Rectal smooth muscle tissue (tissue), 1 donor: ENCODE results near the gene HS6ST3.

Experiments used
- H3K27ac ChIP-seq: one replicate; pipeline ENCODE4 v1.7.0; 2013; ENCODE audit warnings: low read depth, low read length, inconsistent platforms
- H3K27me3 ChIP-seq: one replicate; pipeline ENCODE4 v1.7.0; 2013; ENCODE audit warnings: low read length; ENCODE audit not compliant: control insufficient read depth, insufficient read depth
- H3K36me3 ChIP-seq: one replicate; pipeline ENCODE4 v1.7.0; 2013; ENCODE audit warnings: low read length; ENCODE audit not compliant: control insufficient read depth, insufficient read depth
- H3K4me1 ChIP-seq: one replicate; pipeline ENCODE4 v1.7.0; 2013; ENCODE audit warnings: low read length; ENCODE audit not compliant: control insufficient read depth, insufficient read depth
- H3K4me3 ChIP-seq: one replicate; pipeline ENCODE4 v1.7.0; 2013; ENCODE audit warnings: low read length
- H3K9ac ChIP-seq: one replicate; pipeline ENCODE4 v1.7.0; 2013; ENCODE audit warnings: low read length

Gene HS6ST3

GRCh38 chr13:96809366-96810096 is 719.6 kb downstream of the HS6ST3 start:
- Histone ChIP-seq H3K9ac (no peak overlapping the region), H3K27me3 (no peaks in the 10 kb centered on the region), H3K27ac (no peak overlapping the region), H3K4me1 (no peaks in the 10 kb centered on the region), H3K4me3 (no peak overlapping the region), H3K36me3 (no peaks in the 10 kb centered on the region)

DNA sequence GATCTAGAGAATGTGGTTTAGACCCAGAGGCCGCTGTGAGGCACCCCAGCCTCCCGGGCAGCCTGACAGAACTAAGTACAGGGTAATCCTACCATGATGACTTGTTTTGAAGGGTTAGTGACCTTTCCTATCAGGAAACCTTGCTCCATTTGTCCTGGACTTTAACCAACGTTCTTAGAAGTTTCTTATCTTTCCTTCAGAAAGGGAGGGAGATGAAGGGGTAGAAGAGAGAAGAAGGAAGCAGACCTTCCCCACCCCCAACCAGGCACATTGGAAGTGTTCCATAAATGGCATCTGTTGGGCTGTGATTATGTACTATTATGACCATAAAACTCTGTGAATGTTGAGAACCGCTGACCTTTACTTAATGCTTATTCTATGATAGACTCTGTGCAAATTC is 720.2 kb downstream of the HS6ST3 start:
- Histone ChIP-seq H3K27me3 (no peaks in the 10 kb centered on the region), H3K36me3 (no peaks in the 10 kb centered on the region), H3K9ac (no peak overlapping the region), H3K27ac (no peak overlapping the region), H3K4me1 (no peaks in the 10 kb centered on the region), H3K4me3 (no peak overlapping the region)

DNA sequence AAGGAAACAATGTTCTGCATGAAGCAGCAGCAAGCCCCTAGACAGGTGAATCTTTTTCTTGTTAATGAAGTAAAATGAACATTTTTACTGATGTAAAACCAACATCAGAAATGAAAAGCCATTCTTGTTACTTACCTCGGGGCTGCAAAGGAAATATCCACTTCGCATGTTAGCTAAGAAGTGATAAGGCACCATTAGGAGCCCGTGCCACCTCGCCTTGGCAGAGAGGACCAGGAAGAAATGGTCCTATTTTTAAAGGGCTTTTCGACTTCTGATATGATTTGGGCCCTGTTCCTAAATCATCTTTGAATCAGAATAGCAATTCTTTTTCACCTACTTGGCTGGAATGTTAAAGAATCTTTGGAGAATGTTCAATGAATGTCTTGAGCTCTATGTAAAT is 721.1 kb downstream of the HS6ST3 start:
- no peak overlapping the region for H3K4me3 ChIP-seq
- no peaks in the 10 kb centered on the region for H3K4me1 ChIP-seq
- H3K27ac ChIP-seq = no peak overlapping the region
- no peaks in the 10 kb centered on the region for H3K36me3 ChIP-seq
- H3K9ac ChIP-seq = no peak overlapping the region
- no peaks in the 10 kb centered on the region for H3K27me3 ChIP-seq

DNA sequence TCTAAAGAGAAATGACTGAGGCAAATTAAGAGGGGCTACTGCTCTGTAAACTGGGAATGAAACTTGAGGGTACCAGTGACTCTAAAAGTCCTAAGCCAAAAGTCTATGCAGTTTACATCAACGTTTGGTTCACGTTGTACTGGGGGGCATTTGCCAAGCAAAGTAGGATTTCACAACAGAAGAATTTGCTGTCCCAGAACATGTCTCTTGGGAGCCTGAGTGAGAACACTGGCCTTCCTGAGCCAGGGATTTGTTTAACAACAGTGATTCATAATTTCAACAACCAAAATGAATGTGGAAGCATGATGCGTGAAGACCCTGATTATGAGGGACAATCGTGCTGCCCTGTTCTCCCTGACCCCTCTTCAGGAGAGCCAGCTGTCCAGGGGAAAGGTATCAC is 726.4 kb downstream of the HS6ST3 start:
- H3K36me3 ChIP-seq = no peaks in the 10 kb centered on the region
- no peak overlapping the region for H3K9ac ChIP-seq
- H3K4me1 ChIP-seq = no peaks in the 10 kb centered on the region
- H3K27ac ChIP-seq = no peak overlapping the region
- no peak overlapping the region for H3K4me3 ChIP-seq
- no peaks in the 10 kb centered on the region for H3K27me3 ChIP-seq

GRCh38 chr13:96816874-96817273 is 727.0 kb downstream of the HS6ST3 start:
- Histone ChIP-seq H3K27me3 (no peaks in the 10 kb centered on the region), H3K4me3 (no peak overlapping the region), H3K27ac (no peak overlapping the region), H3K9ac (no peak overlapping the region), H3K36me3 (no peaks in the 10 kb centered on the region), H3K4me1 (no peaks in the 10 kb centered on the region)

GRCh38 chr13:96817336-96817941 is 727.5 kb downstream of the HS6ST3 start:
- no peak overlapping the region for H3K9ac ChIP-seq
- H3K4me3 ChIP-seq = no peak overlapping the region
- H3K4me1 ChIP-seq = no peaks in the 10 kb centered on the region
- H3K27me3 ChIP-seq = no peaks in the 10 kb centered on the region
- H3K27ac ChIP-seq = no peak overlapping the region
- no peaks in the 10 kb centered on the region for H3K36me3 ChIP-seq

DNA sequence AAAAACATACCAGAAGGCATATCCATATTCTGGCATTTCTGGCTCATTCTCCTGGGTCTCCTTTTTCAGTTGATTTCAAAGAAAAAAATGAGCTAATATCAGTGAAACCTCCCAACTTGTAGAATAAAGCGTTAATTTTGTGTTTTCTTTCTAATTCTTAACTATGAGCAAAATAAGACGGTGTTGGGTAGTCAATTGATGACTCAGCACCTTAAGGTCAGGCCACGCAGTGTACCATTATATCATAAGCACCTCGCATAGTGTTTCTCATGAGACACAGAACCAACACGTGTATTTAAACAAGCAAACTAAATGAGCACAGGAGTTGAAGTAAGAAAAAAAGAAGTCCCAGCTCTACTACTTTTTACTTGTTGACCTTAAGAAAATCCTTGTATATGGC is 729.5 kb downstream of the HS6ST3 start:
- Histone ChIP-seq H3K36me3 (no peaks in the 10 kb centered on the region), H3K9ac (no peak overlapping the region), H3K27ac (no peak overlapping the region), H3K4me1 (no peaks in the 10 kb centered on the region), H3K4me3 (no peak overlapping the region), H3K27me3 (no peaks in the 10 kb centered on the region)

GRCh38 chr13:96821381-96821780 is 731.5 kb downstream of the HS6ST3 start:
- Histone ChIP-seq H3K4me1 (no peaks in the 10 kb centered on the region), H3K27ac (no peak overlapping the region)

DNA sequence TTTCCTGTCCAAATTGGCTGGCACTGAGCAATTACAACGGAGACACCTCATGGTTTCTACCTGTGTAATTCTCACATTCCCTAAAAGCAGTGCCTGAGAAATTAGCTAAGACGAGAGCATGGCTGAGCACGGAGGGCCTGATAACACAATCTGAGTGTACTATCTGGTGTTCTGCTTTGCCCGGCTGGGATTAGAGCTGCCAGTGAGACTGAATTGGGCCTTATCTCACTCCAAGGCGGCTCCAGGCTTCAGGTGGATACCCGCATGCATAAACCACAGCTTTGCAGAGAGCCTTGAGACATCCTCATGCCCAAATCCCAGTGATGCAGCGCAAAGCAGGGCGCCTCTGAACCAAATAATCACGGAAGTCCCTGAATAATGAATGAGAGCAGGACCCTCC is 732.1 kb downstream of the HS6ST3 start:
- H3K9ac ChIP-seq = no peak overlapping the region
- no peaks in the 10 kb centered on the region for H3K4me1 ChIP-seq
- H3K27me3 ChIP-seq = no peaks in the 10 kb centered on the region
- no peak overlapping the region for H3K4me3 ChIP-seq
- no peaks in the 10 kb centered on the region for H3K36me3 ChIP-seq
- no peak overlapping the region for H3K27ac ChIP-seq

More at GRCh38 chr13:96821381-96821780, 731.5 kb downstream of the HS6ST3 start:
- H3K36me3 ChIP-seq = no peaks in the 10 kb centered on the region
- H3K4me3 ChIP-seq = no peak overlapping the region
- H3K27me3 ChIP-seq = no peaks in the 10 kb centered on the region
- no peak overlapping the region for H3K9ac ChIP-seq

GRCh38 chr13:96822895-96823294 is 733.0 kb downstream of the HS6ST3 start:
- no peak overlapping the region for H3K27ac ChIP-seq
- no peaks in the 10 kb centered on the region for H3K4me1 ChIP-seq
- H3K36me3 ChIP-seq = no peaks in the 10 kb centered on the region
- no peaks in the 10 kb centered on the region for H3K27me3 ChIP-seq
- no peak overlapping the region for H3K4me3 ChIP-seq
- no peak overlapping the region for H3K9ac ChIP-seq

DNA sequence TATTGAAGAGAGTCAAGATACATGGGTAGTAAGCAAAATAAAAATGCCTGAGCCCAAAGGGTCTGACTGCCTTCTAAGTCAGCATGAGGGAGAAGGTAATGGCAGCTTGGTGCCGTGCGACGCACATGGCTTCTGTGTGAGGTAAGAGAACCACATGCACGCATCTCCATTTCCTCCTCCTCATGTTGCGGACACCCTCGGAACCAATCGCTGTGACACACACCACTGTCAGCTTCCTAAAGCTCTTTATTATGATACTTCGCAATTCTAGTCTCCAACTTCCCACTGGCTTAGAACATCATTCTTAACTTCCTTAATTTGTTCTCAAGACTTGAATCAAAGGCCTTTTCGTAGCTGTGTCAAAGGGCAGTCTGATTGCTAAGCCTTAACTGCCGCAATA is 734.2 kb downstream of the HS6ST3 start:
- Histone ChIP-seq H3K9ac (no peak overlapping the region), H3K27ac (no peak overlapping the region), H3K4me3 (no peak overlapping the region), H3K27me3 (no peaks in the 10 kb centered on the region), H3K36me3 (no peaks in the 10 kb centered on the region), H3K4me1 (no peaks in the 10 kb centered on the region)

DNA sequence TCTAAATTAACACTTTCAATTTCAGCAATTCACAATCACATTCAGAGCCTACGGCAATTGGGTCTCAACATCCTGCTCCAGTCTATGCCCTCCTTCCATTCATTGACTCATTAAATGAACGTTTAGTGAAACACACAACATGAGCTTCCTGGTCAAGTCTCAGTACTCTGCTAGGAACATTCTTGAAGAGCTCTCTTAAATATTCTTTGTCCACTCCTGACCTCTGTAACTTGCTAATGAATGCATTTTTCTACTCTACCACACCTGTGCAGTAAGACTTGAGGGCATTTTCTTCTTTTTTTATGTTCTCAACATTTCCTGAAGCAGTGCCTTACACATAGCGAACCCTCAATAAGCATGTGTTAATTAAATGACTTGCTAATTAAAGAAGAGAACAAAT is 735.7 kb downstream of the HS6ST3 start:
- no peaks in the 10 kb centered on the region for H3K36me3 ChIP-seq
- H3K4me3 ChIP-seq = no peak overlapping the region
- H3K4me1 ChIP-seq = no peaks in the 10 kb centered on the region
- H3K27me3 ChIP-seq = no peaks in the 10 kb centered on the region
- H3K27ac ChIP-seq = no peak overlapping the region
- no peak overlapping the region for H3K9ac ChIP-seq

DNA sequence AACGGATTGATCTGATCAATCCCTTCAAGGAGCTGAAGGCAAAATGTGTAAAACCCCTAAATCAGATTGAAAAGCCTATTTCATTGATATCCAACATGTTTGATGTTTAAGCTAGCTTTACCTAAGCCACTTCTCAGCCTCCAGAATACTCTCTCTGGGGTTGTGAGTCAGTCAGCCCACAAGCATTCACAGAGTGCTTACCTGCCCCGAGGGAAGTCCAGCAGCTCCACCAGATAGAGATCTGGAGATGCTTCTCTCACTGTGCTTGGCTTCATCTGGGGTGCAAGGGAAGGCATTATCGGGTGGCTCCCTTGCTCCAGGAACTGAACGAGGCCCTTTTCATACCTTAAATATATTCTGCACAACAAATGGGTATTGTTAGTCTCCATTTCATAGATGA is 744.7 kb downstream of the HS6ST3 start:
- Histone ChIP-seq H3K4me3 (no peak overlapping the region), H3K27ac (no peak overlapping the region), H3K36me3 (no peaks in the 10 kb centered on the region), H3K4me1 (no peaks in the 10 kb centered on the region), H3K9ac (no peak overlapping the region), H3K27me3 (no peaks in the 10 kb centered on the region)
